ENCODE data around the gene CELA2B. TPM values are rescaled to one million over a fixed set of nuclear protein-coding genes. Genes with fewer than 3 reads are reported as not detected.

CELA2B gene
- total RNA-seq, 6 experiments from 2014 or later = not detected

- Histone ChIP-seq H3K4me3 (no peak overlapping the region), H3K36me3 (no peaks in the 10 kb centered on the region), H3K27me3 (no peaks in the 10 kb centered on the region), H3K27ac (no peak overlapping the region), H3K4me1 (no peaks in the 10 kb centered on the region), H3K9me3 (no peaks in the 10 kb centered on the region)
- WGBS (ENCODE audit: insufficient coverage, low coverage, low lambda C conversion rate, missing lambda C conversion rate) = 81% methylated on average over 10 of the region's 10 CpGs
- ATAC-seq (no peak), DNase-seq (no peak)
- TF ChIP-seq POLR2A (IDR thresholded peaks at IDR 0.05) = no peak
- TF ChIP-seq, protein P1, sequence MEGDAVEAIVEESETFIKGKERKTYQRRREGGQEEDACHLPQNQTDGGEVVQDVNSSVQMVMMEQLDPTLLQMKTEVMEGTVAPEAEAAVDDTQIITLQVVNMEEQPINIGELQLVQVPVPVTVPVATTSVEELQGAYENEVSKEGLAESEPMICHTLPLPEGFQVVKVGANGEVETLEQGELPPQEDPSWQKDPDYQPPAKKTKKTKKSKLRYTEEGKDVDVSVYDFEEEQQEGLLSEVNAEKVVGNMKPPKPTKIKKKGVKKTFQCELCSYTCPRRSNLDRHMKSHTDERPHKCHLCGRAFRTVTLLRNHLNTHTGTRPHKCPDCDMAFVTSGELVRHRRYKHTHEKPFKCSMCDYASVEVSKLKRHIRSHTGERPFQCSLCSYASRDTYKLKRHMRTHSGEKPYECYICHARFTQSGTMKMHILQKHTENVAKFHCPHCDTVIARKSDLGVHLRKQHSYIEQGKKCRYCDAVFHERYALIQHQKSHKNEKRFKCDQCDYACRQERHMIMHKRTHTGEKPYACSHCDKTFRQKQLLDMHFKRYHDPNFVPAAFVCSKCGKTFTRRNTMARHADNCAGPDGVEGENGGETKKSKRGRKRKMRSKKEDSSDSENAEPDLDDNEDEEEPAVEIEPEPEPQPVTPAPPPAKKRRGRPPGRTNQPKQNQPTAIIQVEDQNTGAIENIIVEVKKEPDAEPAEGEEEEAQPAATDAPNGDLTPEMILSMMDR (IDR thresholded peaks at IDR 0.05) = no peak
- intact Hi-C loops (cut with DNase I) = no loop called here
Measured at GRCh38 chr1:15452866-15453571, 22.9 kb upstream of the CELA2B start.

GRCh38 chr1:15453734-15454133 is 22.2 kb upstream of the CELA2B start:
- Histone ChIP-seq H3K4me3 (no peak overlapping the region), H3K9me3 (no peaks in the 10 kb centered on the region), H3K36me3 (no peaks in the 10 kb centered on the region), H3K27me3 (no peaks in the 10 kb centered on the region), H3K4me1 (no peaks in the 10 kb centered on the region), H3K27ac (no peak overlapping the region)
- intact Hi-C loops (cut with DNase I) = no loop called here
- DNase-seq (no peak), ATAC-seq (no peak)
- no peak for TF ChIP-seq POLR2A (IDR thresholded peaks at IDR 0.05)
- TF ChIP-seq, protein P1 (IDR thresholded peaks at IDR 0.05) = no peak
- 75% methylated on average over 11 of the region's 11 CpGs for WGBS (ENCODE audit: insufficient coverage, low coverage, low lambda C conversion rate, missing lambda C conversion rate)

DNA sequence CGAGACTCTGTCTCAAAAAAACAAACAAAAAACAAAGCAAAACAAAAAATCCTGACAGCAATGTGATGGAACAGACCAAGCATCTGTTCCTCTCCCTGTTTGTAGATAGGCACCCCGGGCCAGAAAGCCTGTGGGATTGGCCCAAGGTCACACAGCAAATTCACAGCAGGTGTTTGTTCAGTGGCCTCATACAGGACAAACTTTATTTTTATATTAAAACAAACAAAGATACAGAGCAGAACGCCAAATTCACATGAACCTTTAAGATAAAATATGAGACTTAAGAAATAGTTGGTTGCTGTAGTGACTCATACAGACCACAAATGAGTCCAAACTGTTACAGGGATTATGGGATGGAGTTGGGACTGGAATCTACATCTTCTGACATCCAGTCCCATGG is 21.6 kb upstream of the CELA2B start:
- Histone ChIP-seq H3K27me3 (no peaks in the 10 kb centered on the region), H3K36me3 (no peaks in the 10 kb centered on the region), H3K4me1 (no peaks in the 10 kb centered on the region), H3K4me3 (no peak overlapping the region), H3K27ac (no peak overlapping the region), H3K9me3 (no peaks in the 10 kb centered on the region)
- DNase-seq = no peak
- 51% methylated on average over 3 of the region's 3 CpGs for WGBS (ENCODE audit: insufficient coverage, low coverage, low lambda C conversion rate, missing lambda C conversion rate)
- TF ChIP-seq POLR2A (IDR thresholded peaks at IDR 0.05) = no peak
- TF ChIP-seq, protein P1 (IDR thresholded peaks at IDR 0.05) = no peak
- ATAC-seq = no peak
- intact Hi-C loops (cut with DNase I) = no loop called here

GRCh38 chr1:15455522-15455921 is 20.4 kb upstream of the CELA2B start:
- Histone ChIP-seq H3K4me3 (no peak overlapping the region), H3K4me1 (no peaks in the 10 kb centered on the region), H3K27ac (no peak overlapping the region), H3K27me3 (no peaks in the 10 kb centered on the region), H3K36me3 (no peaks in the 10 kb centered on the region), H3K9me3 (no peaks in the 10 kb centered on the region)
- TF ChIP-seq, protein P1 (IDR thresholded peaks at IDR 0.05) = no peak
- TF ChIP-seq POLR2A (IDR thresholded peaks at IDR 0.05) = no peak
- no peak for DNase-seq
- ATAC-seq = no peak
- 78% methylated on average over 4 of the region's 6 CpGs for WGBS (ENCODE audit: insufficient coverage, low coverage, low lambda C conversion rate, missing lambda C conversion rate)
- intact Hi-C loops (cut with DNase I) = no loop called here

Data from right lobe of liver (tissue), 6 donors.